Smooth muscle cell of the coronary artery (primary cell): Measurements from ENCODE around the gene ACP6. TPM values are rescaled to one million over a fixed set of nuclear protein-coding genes. Genes with fewer than 3 reads are reported as not detected.

Experiments
- total RNA-seq: library from RNA; depleted of rRNA; stranded (reverse); fragments of >200 nt; gene quantifications from 2 replicates; pipeline ENCODE4 v1.2.3, GENCODE V29; 2014; ENCODE audit warnings: low replicate concordance

ACP6 gene
- total RNA-seq = 1.2 and 5.3 TPM in 2 replicates

DNA sequence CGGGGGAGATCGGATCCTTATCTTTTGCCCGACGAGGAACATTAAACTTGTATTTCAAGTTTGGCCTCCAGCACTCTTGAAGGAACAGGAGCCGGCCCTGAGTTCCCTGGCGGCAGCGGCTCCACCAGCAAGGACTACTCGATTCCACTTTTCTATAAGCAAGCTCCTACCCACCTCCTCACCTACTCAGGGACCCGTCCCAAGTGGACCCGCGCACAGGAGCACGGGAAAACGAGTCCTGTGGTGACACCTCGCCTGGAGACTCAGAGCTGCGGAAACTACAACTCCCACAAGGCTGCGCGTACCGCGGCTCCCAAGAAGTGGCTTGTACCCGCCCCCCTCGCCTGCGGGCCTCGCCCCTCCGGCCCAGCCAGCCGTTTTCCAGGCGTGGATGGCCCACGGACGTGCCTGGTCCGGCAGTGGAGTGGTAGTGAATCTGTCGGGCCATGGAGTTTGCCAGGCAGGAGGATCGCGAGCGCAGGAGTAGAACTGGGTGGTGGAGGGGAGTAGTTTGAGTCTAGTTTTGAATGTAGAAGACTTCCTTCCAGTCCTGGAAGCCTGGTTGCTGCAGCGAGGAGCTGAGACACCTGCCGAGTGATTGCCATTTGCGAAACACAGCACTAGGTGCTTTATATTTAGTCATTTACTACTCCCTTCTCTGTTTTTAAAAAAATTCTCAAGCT, at the start of gene ACP6:
TSS of gene ACP6 (minus strand) at position 206 of the 683 bp plus-strand sequence. CDS start 476 bp downstream, outside the sequence.

Other genes starting within 250 kb of the ACP6 start
- 1.7 and 2.8 TPM in 2 replicates for gene BCL9, start 129.0 kb downstream of the ACP6 start, total RNA-seq
- gene GJA5, start 90.1 kb upstream of the ACP6 start, total RNA-seq = 75.8 TPM in 1 of 2 replicates, not detected in the other
- gene GJA8, start 232.3 kb upstream of the ACP6 start, total RNA-seq = not detected in 2 replicates